Left hindlimb (tissue), 1 donor: ENCODE data around the gene GRAP.
A peak's percentile ranks its signal among the peaks of the same experiment; 100 is the strongest.
"Not testable (repeated sequence)": the region's sequence is repeated elsewhere in the genome, so short reads cannot be mapped to it uniquely, and the experiment has no call there.

Experiments used
- DNase-seq: peaks from one replicate; pipeline ENCODE4 v3.0.0-alpha.2; 2018

The GRAP gene

GRCh38 chr17:19046782-19047375, at the start of gene GRAP:
Gene GRAP (minus strand): TSS chr17:19046957. CDS start chr17:19046926, 31 bp downstream.
- not testable (repeated sequence) for DNase-seq

DNA sequence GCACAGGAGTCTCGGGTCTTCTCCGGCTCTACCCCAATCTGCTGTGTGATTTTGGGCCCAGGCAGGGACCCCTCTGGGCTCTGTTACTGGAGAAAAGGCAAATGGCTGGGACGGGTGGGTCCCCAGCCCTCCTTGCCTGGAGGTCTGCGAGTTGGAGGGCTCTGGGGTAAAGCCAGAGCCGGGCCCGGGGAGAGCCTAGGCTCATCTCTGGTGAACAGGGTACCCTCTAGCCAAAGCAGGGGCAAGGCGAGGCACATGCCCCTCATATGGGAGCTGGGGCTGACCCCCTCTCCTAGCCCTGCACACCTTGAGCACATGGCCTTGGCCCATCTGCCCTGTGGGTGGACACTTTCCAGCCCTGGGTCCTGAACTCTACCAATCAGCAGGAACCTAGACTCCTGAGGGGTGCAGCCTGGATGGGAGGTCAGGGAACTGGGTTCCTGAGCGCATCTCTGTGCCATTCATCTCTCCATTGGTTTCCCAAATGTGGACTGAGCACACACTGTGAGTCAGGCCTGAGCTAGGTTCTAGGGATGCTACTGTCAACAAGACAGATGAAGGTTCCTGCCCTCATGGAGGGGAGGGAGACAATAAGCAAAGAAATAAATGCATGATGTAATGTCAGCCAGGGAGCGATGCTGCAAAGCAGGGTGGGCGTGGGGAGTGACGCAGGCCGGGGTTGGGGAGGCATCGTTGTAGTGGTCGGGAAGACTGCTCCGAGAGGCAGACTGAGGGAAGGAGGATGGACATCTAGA, 47.1 kb upstream of the GRAP start:
- DNase-seq, result peak; percentile 1

- DNase-seq, result peak; percentile 0
Observed at GRCh38 chr17:19092737-19093683, 46.3 kb upstream of the GRAP start.

- DNase-seq, result not testable (repeated sequence)
Observed at GRCh38 chr17:19090058-19090772, 43.5 kb upstream of the GRAP start.

DNA sequence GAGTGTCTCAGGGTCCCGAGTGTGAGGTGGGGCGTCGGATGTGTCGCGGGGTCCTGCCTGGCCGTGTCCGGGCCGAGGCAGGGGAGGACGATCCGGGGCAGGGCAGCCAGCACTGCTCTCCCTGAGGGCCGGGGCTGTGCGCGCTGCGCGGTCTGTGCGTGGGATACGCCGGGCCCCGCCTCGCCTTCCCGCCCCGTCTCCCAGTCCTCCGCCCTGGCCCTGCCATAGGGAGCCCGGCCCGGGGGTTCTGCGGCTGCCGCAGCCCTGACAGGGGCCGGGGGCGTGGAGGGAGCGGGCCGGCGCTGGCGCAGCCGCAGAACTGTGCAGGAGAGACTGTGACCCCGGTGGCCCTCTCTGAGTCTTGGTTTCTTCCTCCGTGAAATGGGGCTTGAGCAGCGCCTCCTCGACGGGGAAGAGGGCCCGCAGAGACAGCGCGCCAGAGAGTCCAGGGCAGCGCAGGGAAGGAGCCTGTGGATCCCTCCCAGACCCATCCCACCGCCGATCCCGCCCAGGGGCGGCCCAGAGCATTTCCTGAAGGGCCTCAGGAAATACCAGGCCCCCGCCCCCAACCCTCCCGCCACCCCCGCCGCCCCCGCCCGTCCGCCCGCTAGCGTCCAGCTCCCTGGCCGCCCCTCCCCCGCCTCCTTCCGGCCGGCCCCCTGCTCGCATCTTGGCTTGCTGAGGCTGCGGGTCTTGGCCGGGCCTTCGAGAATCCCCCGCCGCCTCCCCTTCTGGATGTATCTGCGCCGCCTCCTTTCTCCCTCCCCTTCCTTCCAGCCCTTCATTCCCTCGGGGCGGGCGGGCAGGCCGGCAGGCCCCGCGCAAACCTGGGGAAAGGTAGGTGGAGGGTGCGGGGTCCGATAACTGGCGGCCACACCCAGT, 42.3 kb upstream of the GRAP start:
- DNase-seq, result not testable (repeated sequence)

DNA sequence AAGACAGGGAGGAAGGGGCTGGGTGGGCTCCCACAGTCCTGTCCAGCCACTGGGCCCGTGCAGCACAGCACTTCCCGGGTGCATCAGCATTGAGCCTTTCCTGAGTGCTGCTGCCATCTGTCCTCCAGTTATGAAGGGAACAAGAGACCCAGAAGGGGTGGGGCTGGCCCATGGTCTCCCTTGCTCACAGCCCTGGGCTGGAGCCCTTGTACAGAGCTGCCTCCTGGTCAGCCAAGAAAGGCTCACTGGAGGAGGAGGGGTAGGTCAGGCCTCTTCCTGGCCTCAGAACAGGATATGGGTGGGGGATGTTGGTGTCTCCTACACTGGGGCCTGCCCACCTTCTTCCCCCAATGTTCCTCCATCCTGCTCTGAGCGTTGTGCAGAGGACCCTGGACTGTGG, 30.6 kb upstream of the GRAP start:
- DNase-seq, result not testable (repeated sequence)

DNA sequence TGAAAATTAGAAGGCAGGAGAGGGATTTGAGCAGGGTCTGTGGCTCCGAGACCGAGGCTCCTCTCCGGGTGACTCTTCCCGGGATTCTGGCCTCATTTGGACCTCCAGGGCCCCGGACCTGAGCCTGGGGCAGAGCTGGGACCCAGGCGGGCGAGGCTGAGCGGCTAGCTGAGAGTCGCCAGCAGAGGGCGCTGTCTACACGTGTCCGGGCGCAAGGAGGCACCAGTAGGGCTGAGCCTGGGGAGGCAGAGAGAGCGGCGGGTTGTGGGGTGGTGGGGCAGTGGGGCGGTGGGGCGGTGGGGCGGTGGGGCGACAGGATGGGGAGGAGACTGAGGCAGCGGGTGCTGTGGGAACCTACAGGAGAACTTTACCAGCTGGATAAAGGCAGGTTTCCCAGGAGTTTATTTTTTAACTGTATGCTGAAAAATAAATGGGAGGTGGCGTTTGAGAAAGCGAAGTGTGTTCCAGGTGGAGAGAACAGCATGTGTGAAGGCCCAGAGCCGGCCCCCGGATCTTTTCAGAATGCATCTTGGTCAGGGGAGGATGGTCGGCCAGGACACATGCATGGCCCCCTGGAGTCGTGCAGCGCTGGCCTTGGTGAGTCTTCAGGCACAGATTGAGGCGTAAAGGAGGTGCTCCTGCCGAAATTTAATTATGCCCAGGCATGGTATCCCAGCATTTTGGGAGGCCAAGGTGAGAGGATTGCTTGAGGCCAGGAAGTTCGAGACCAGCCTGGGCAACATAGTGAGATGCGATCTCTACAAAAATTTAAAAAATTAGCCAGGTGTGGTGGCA, 29.8 kb upstream of the GRAP start:
- not testable (repeated sequence) for DNase-seq

DNA sequence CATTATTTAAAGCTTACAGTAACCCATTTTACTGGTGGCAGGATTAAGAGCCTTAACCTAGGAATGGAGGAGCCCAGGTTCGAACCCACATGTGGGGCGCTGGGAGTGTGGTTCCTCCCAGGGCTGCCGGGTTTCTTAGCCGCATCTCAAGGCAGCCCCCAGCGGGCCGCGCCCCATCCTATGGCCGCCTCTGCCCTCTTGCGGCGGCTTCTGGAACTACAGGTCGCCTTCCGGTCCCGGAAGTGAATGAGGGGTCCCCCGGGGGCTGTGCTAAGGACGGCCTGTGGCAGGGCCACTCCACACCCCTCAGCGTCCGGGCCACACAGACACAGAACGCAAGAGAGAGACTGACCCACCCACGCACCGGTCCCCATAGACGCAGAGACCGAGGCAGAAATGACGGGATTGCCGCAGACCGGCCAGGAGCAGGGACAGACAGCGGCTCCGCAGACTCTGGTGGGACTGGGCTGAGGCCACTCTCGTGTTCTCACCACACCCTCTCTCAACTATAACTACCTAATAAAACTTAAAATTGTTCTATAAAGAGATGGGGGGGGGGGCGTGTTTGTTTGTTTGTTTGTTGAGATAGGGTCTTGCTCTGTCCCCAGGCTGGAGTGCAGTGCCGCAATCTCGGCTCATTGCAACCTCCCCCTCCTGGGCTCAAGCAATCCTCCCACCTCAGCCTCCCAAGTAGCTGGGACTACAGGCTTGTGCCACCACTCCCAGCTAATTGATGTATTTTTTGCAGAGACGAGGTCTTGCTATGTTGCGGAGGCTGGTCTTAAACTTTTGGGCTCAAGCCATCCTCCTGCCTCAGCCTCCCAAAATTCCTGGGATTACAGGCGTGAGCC, 23.8 kb upstream of the GRAP start:
- not testable (repeated sequence) for DNase-seq

DNA sequence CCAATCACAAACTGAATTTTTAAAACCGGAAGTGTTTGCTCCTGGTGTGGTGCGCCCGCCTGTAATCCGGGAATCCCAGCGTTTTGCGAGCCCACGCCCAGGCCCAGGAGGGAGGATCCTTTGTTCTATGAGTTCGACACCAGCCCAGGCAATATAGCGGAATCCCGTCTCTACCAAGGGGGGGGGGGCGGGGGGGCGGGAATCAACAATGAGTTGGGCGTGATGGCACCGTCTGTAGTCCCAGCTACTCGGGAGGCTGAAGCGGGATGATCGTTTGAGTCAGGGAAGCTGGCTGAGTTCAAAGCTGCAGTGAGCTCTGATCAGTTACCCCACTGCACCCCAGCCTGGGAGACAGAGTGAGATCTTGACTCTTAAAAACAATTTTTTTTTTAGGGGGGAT, 17.6 kb upstream of the GRAP start:
- DNase-seq, result peak; percentile 41

DNA sequence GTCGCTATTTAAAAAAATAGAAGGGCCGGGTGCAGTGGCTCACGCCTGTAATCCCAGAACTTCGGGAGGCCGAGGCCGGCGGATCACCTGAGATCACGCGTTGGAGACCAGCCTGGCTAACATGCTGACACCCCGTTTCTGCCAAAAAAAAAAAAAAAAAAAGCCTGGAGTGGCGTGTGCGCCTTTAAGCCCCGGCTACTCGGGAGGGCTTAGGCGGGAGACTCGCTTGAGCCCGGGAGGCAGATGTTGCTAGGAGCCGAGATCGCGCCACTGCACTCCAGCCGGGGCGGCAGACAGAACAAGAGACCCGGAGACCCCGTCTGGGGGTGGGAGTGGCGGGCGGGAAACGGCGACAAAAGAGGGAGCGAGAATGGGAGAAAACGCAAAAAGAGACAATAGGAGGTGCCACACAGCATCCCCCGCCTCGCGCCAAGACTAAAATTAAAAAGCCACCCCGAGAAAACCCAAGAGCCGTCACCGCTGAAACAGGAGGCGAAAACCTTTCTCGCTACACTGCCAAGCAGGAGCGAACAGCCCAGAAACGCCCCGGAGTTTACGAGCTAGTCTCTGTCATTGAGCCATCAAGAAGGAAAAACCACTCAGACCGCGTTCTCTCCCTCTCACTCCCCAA, 16.7 kb upstream of the GRAP start:
- DNase-seq, result not testable (repeated sequence)

GRCh38 chr17:19062718-19063325, 16.1 kb upstream of the GRAP start:
- not testable (repeated sequence) for DNase-seq

- not testable (repeated sequence) for DNase-seq
Observed at GRCh38 chr17:19062009-19062717, 15.4 kb upstream of the GRAP start.

DNA sequence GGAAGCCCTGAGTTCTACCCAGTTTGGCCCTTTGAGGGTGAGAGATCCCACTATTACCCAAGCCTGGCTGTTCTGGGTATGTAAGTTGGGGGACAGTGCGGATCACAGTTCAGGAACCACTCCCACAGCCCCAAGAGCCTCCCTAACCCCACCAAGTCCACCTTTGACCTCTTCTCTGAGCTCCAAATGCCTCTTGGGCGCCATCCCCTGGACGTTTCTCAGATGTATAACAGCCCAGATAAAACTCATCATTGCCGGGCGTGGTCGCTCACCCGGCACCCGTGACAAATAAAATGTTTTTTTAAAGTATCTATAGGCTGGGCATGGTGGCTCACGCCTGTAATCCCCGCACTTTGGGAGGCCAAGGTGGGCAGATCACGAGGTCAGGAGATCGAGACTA, 8.7 kb upstream of the GRAP start:
- not testable (repeated sequence) for DNase-seq

GRCh38 chr17:19048826-19049225, 2.1 kb upstream of the GRAP start:
- DNase-seq, result not testable (repeated sequence)

GRCh38 chr17:19047510-19047909, 753 bp upstream of the GRAP start:
- not testable (repeated sequence) for DNase-seq

- not testable (repeated sequence) for DNase-seq
Observed at GRCh38 chr17:19044643-19045042, 2.1 kb downstream of the GRAP start.

DNA sequence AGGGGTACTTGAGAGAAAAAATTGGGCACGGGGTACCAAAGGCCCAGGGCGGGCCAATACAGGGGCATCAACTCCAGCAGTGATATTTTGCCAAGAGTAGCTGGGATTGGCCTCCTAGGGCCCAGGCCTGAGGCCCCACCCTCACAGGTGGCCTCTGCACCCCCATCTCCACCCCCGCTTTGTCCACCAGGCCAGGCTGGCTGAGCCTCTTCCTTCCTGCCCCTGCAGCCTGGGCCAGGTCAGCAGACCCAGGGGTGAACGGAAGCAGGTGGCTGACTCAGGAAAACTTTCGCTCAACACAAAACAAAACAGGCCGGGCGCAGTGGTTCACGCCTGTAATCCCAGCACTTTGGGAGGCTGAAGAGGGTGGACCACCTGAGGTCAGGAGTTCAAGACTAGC, 3.7 kb downstream of the GRAP start:
- DNase-seq, result not testable (repeated sequence)

DNA sequence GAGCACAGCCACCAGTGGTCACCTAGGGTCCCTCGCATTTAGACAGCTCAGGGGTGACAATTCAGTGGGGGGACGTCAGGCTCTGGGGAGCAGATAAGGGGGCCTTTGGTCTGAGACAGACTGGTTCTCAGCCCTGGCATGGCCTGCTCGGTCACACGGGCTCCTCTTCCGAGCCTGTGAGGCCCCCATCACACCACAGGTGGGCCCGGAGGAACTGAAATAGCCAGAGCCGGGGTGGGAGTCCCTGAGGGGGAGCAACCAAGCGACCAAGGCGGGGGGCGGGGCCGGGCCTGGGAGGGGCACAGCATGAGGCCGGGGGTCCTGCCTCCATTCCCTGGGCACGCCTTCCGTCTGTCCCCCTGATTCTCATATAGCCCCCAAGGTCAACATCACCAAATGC, 4.4 kb downstream of the GRAP start:
- DNase-seq, result not testable (repeated sequence)
